DND-41 (cell line): ENCODE data around the gene BNC2.

ENCODE experiments used
- ATAC-seq: fragments of 200-7000 bp; cut with Tn5 transposase; 3 replicates; pipeline ENCODE4 v1.9.1; 2021; ENCODE audit warnings: low read depth; ENCODE audit not compliant: insufficient read depth
- DNase-seq: peaks from one replicate; pipeline ENCODE4 v3.0.0-alpha.2; 2020
- H2AFZ ChIP-seq: 2 replicates; pipeline ENCODE4 v1.6.0; 2012; ENCODE audit warnings: low read depth, low read length
- H3K27ac ChIP-seq: 2 replicates; pipeline ENCODE4 v1.5.1; 2012; ENCODE audit warnings: low read length, inconsistent platforms
- H3K27me3 ChIP-seq: fragments of 200-600 bp; sonication (generic); 2 replicates; pipeline ENCODE4 v1.6.0; 2012; ENCODE audit warnings: low read length, mild to moderate bottlenecking, inconsistent platforms; ENCODE audit not compliant: insufficient read depth, poor library complexity
- H3K36me3 ChIP-seq: 2 replicates; pipeline ENCODE4 v1.5.1; 2012; ENCODE audit warnings: low read length, inconsistent platforms; ENCODE audit not compliant: insufficient read depth
- H3K4me1 ChIP-seq: 2 replicates; pipeline ENCODE4 v1.5.1; 2012; ENCODE audit warnings: mild to moderate bottlenecking, low read length; ENCODE audit not compliant: insufficient read depth
- H3K4me2 ChIP-seq: 2 replicates; pipeline ENCODE4 v1.6.0; 2012; ENCODE audit warnings: mild to moderate bottlenecking, moderate library complexity, low read length, inconsistent platforms; ENCODE audit not compliant: insufficient read depth
- H3K4me3 ChIP-seq, 2 experiments: fragments of 200-600 bp in 1 of 2; shearing (Covaris generic) in 1 of 2; 2 replicates each; pipeline ENCODE4 v1.5.1; 2012 to 2016; ENCODE audit warnings: inconsistent platforms in 2 of 2, low read length in 2 of 2, mild to moderate bottlenecking in 2 of 2, low read depth in 1 of 2, moderate library complexity in 1 of 2
- H3K79me2 ChIP-seq: 2 replicates; pipeline ENCODE4 v1.6.0; 2012; ENCODE audit warnings: low read length, inconsistent platforms; ENCODE audit not compliant: insufficient read depth
- H3K9ac ChIP-seq: 2 replicates; pipeline ENCODE4 v1.6.0; 2012; ENCODE audit warnings: low read depth, mild to moderate bottlenecking, inconsistent platforms, low read length, moderate library complexity
- H3K9me3 ChIP-seq: 2 replicates; pipeline ENCODE4 v1.5.1; 2012; ENCODE audit warnings: low read length, moderate library complexity, mild to moderate bottlenecking, inconsistent platforms; ENCODE audit not compliant: insufficient read depth, severe bottlenecking
- H4K20me1 ChIP-seq: 2 replicates; pipeline ENCODE4 v1.6.0; 2012; ENCODE audit warnings: low read length; ENCODE audit not compliant: insufficient read depth
- EZH2 ChIP-seq: IDR thresholded peaks from 3 replicates; pipeline ENCODE4 v1.6.1; 2012; ENCODE audit warnings: borderline replicate concordance, low read depth, mild to moderate bottlenecking, moderate library complexity, low read length, inconsistent platforms; ENCODE audit not compliant: severe bottlenecking
- TF ChIP-seq, protein P1 (sequence below): IDR thresholded peaks from 2 replicates; pipeline ENCODE4 v1.5.1; 2012; ENCODE audit warnings: borderline replicate concordance, low read length, moderate library complexity, mild to moderate bottlenecking; ENCODE audit not compliant: poor library complexity, severe bottlenecking; ENCODE audit errors: extremely low read depth

BNC2 gene

DNA sequence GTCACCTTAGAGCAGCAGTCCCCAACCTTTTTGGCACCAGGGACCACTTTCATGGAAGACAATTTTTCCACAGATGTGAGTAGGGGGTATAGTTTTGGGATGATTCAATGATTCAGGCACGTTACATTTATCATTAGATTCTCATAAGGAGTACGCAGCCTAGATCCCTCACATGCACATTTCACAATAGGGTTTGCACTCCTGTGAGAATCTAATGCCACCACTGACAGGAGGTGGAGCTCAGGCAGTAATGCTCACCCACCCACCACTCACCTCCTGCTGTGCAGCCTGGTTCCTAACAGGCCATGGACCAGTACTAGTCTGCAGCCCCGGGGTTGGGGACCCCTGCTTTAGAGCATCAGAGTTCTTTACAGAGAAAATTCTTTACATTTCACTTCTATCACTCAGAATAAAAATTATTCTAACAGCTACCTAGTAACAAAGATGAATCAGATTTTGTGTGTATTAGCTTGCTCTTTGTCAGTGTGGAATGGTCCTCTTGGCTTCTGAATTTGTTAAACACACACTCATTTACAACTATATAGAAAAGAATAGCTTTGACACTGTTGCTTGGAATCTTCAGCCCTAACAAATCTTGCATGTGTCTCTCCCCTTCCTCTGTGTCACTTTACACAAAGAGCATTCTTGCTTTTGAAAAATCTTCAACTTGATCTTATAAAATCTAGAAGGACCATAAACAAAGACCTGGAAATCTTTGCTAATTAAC, 438.6 kb downstream of the BNC2 start:
- Histone ChIP-seq H3K9ac (no peak overlapping the region), H3K79me2 (no peaks in the 10 kb centered on the region), H3K9me3 (no peaks in the 10 kb centered on the region), H3K27me3 (no peaks in the 10 kb centered on the region), H3K4me1 (no peaks in the 10 kb centered on the region), H3K36me3 (no peaks in the 10 kb centered on the region), H2AFZ (no peak overlapping the region), H3K4me2 (no peak overlapping the region), H3K4me3 (no peak overlapping the region), H4K20me1 (no peaks in the 10 kb centered on the region), H3K27ac (no peak overlapping the region)
- ATAC-seq (no peak), DNase-seq (no peak)
- TF ChIP-seq EZH2 = no peak
- TF ChIP-seq, protein P1, sequence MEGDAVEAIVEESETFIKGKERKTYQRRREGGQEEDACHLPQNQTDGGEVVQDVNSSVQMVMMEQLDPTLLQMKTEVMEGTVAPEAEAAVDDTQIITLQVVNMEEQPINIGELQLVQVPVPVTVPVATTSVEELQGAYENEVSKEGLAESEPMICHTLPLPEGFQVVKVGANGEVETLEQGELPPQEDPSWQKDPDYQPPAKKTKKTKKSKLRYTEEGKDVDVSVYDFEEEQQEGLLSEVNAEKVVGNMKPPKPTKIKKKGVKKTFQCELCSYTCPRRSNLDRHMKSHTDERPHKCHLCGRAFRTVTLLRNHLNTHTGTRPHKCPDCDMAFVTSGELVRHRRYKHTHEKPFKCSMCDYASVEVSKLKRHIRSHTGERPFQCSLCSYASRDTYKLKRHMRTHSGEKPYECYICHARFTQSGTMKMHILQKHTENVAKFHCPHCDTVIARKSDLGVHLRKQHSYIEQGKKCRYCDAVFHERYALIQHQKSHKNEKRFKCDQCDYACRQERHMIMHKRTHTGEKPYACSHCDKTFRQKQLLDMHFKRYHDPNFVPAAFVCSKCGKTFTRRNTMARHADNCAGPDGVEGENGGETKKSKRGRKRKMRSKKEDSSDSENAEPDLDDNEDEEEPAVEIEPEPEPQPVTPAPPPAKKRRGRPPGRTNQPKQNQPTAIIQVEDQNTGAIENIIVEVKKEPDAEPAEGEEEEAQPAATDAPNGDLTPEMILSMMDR = no peak

DNA sequence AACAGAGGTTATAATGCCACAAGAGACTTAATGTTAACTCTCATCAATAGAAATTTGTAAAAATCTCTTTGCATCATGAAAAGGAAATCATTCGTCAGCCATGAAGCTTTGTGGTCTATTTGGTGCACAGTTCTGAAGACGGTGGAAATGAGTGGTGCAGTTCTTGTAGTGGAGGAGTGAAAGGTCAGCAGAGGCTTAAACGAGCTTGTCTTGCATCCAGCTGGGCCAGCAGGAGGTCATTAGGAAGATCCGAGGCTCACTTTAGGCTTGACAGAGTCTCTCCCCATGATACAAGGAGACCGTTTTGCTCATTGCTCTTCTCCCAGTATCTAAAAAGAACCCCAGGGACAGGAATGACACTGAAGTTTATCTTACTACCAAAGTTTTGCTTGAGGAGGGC, 440.8 kb downstream of the BNC2 start:
- no peak overlapping the region for H2AFZ ChIP-seq
- H3K27ac ChIP-seq = no peak overlapping the region
- H3K36me3 ChIP-seq = no peaks in the 10 kb centered on the region
- H3K9ac ChIP-seq = no peak overlapping the region
- no peaks in the 10 kb centered on the region for H4K20me1 ChIP-seq
- no peaks in the 10 kb centered on the region for H3K79me2 ChIP-seq
- ATAC-seq (no peak), DNase-seq (no peak)
- H3K4me2 ChIP-seq = no peak overlapping the region
- H3K4me1 ChIP-seq = no peaks in the 10 kb centered on the region
- no peak for TF ChIP-seq EZH2
- TF ChIP-seq, protein P1 = no peak
- no peak overlapping the region for H3K4me3 ChIP-seq
- H3K27me3 ChIP-seq = no peaks in the 10 kb centered on the region
- no peaks in the 10 kb centered on the region for H3K9me3 ChIP-seq

- DNase-seq = no peak
- no peak overlapping the region for H3K4me2 ChIP-seq
- no peak overlapping the region for H2AFZ ChIP-seq
- H3K27me3 ChIP-seq = no peaks in the 10 kb centered on the region
- H3K9ac ChIP-seq = no peak overlapping the region
- ATAC-seq = no peak
- TF ChIP-seq EZH2 = no peak
- TF ChIP-seq, protein P1 = no peak
- no peaks in the 10 kb centered on the region for H3K36me3 ChIP-seq
- no peaks in the 10 kb centered on the region for H4K20me1 ChIP-seq
- H3K4me3 ChIP-seq = no peak overlapping the region
- no peaks in the 10 kb centered on the region for H3K79me2 ChIP-seq
- no peaks in the 10 kb centered on the region for H3K9me3 ChIP-seq
- no peak overlapping the region for H3K27ac ChIP-seq
- no peaks in the 10 kb centered on the region for H3K4me1 ChIP-seq
Measured at GRCh38 chr9:16427873-16428427, 442.5 kb downstream of the BNC2 start.
